ENCODE measurements around the gene APMAP. TPM values are rescaled to one million over a fixed set of nuclear protein-coding genes. Genes with fewer than 3 reads are reported as not detected.

APMAP gene
- total and polyA plus RNA-seq, 8 donors, result 20.8 to 47.8 (median 28.4) TPM

DNA sequence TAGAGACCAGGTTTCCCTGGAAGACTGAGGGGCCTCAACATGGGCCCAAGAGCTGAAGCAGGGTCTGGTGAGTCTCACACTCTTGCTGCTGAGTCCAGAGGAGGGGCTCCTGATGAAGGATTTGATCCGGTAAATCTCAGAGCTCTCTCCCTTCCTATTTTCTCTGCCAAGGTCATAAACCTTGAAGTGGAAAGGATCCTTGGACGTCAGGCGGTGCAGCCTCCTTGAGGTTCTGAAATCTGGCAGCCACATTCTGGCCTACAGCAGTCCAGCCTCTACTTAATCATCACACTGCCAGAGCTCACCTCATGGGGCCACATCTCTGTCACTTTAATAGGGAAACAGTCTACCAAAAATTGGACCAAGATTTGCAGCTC is 41.4 kb upstream of the APMAP start:
- 10 to 15% methylated on average over 3 of the region's 3 CpGs for WGBS, 2 donors
- FAIRE-seq (no peak), DNase-seq (peak in 2 of 6 donors; percentile 12 to 29), ATAC-seq (peak; percentile 3 to 26 (median 10))
- TF ChIP-seq, protein P1, sequence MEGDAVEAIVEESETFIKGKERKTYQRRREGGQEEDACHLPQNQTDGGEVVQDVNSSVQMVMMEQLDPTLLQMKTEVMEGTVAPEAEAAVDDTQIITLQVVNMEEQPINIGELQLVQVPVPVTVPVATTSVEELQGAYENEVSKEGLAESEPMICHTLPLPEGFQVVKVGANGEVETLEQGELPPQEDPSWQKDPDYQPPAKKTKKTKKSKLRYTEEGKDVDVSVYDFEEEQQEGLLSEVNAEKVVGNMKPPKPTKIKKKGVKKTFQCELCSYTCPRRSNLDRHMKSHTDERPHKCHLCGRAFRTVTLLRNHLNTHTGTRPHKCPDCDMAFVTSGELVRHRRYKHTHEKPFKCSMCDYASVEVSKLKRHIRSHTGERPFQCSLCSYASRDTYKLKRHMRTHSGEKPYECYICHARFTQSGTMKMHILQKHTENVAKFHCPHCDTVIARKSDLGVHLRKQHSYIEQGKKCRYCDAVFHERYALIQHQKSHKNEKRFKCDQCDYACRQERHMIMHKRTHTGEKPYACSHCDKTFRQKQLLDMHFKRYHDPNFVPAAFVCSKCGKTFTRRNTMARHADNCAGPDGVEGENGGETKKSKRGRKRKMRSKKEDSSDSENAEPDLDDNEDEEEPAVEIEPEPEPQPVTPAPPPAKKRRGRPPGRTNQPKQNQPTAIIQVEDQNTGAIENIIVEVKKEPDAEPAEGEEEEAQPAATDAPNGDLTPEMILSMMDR (IDR thresholded peaks at IDR 0.05), result no peak
- Histone ChIP-seq H3K9me3 (no peaks in the 10 kb centered on the region), H3K4me1 (peaks cover 53 to 60% (median 59%) of the 10 kb centered on the region in 3 donors), H3K27ac (peak overlapping the region; percentile 48 to 80 (median 74)), H3K27me3 (no peaks in the 10 kb centered on the region), H3K36me3 (peaks cover 0 to 15% (median 0%) of the 10 kb centered on the region in 3 donors), H3K4me3 (no peak overlapping the region)
- intact Hi-C loops (cut with DNase I), result no loop called here

DNA sequence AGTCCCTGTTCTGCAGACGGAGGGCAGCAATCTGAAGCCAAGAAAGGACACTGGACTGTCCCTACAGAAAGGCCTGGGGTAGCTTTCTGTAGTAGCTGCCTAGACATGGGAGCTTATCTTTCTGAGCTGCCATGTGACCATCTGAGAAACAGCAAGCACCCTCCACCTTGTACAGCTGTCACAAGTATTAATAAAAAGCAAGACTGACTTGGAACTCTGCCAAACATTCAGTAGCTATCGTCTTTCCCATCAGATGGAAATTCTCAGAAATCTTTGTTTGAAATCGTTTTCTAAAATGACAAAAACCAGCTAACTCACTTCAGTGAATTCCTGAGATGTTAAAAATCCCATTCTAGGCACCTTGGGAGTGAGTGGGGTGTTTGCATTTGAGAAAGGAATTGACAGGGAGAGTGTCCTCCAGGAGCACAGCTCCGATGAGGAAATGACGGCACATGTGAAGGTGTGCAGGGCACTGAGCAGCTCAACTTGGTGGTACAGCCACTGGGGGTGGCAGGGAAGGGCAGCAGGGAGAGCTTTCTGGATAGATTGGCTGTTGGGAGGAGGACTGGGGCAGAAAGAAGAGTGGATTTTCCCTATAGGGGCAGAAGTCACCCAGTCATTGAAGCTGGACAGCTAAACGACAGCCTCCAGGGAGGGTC is 40.8 kb upstream of the APMAP start:
- intact Hi-C loops (cut with DNase I), result no loop called here
- Histone ChIP-seq H3K4me1 (peaks cover 47 to 54% (median 54%) of the 10 kb centered on the region in 3 donors), H3K9me3 (no peaks in the 10 kb centered on the region), H3K27ac (peak overlapping the region; percentile 48 to 80 (median 74)), H3K36me3 (peaks cover 0 to 20% (median 0%) of the 10 kb centered on the region in 3 donors), H3K4me3 (no peak overlapping the region), H3K27me3 (no peaks in the 10 kb centered on the region)
- TF ChIP-seq, protein P1 (IDR thresholded peaks at IDR 0.05), result no peak
- ATAC-seq (peak; percentile 57 to 72 (median 64)), DNase-seq (peak in 1 of 6 donors; percentile 20), FAIRE-seq (no peak)
- WGBS, 2 donors, result 13 to 21% methylated on average over 6 of the region's 6 CpGs

DNA sequence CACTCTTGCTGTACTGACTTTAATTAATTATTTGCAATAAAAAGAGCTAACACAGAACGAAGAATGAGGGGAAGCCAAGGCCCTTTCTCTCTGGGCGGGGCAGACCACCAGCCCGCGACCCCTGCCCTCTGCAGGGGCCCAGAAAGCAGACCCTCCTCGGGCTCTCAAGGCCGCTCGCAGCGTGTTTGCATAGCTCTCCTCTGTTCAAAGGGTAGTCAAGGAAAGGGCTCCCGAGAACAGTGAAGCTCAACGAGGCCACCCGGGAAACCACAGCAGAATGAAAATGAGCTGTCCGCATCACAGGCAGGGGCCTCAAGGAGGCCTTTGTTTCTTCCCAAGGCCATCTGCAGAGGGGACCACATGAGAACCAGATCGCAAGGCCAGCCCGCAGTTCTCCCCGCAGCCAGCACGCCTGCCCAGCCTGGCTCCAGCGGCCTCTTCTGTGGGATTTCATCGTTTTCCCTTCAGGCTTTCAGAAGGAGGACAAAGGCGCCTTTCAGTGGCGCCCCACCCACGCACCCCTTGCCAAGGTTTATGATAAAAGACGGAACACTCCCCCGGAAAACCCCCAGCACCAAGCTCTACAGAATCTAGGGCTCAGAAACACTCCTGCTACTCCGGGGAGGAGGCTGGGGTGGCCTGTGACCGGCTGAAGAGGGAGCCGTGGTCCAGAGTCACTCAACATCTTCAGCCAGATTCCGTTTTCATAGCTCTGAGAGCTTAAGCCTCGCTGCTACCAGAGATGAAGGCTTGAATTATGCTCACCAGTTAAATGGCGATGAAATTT is 40.1 kb upstream of the APMAP start:
- intact Hi-C loops (cut with DNase I), result no loop called here
- no peaks in the 10 kb centered on the region for H3K27me3 ChIP-seq
- peaks cover 40 to 47% (median 47%) of the 10 kb centered on the region in 3 donors for H3K4me1 ChIP-seq
- 38 to 47% methylated on average over 29 of the region's 29 CpGs for WGBS, 2 donors
- H3K4me3 ChIP-seq, result no peak overlapping the region
- TF ChIP-seq, protein P1 (IDR thresholded peaks at IDR 0.05), result no peak
- peak in 5 of 6 donors; percentile 53 to 70 (median 66) for DNase-seq
- H3K27ac ChIP-seq, result peak overlapping the region; percentile 48 to 80 (median 74)
- peaks cover 0 to 23% (median 0%) of the 10 kb centered on the region in 3 donors for H3K36me3 ChIP-seq
- no peaks in the 10 kb centered on the region for H3K9me3 ChIP-seq
- no peak for FAIRE-seq
- ATAC-seq, result peak; percentile 65 to 80 (median 78)

DNA sequence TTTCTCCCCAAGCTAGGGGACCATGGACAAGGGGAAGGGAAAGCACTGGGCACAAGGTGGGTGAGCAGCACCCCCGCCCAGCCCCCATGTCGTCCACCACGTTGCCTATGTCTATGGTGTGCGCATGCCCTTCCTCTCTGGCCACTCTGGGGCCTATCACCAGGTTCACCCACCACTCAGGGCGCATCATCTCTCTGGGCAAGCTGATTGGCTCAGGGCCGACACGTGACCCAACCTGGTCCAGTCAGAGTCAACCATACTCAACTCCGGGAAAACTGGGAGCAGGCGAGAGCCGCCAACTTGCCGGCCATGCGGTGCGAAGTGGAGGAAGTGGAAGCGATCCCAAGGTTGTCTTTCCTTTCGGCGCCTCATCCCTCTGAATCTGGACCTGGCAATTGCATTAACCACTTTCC is 39.5 kb upstream of the APMAP start:
- Histone ChIP-seq H3K27ac (peak overlapping the region; percentile 48 to 80 (median 74)), H3K36me3 (peaks cover 0 to 23% (median 0%) of the 10 kb centered on the region in 3 donors), H3K4me3 (no peak overlapping the region), H3K4me1 (peaks cover 40 to 41% (median 41%) of the 10 kb centered on the region in 3 donors), H3K27me3 (no peaks in the 10 kb centered on the region), H3K9me3 (no peaks in the 10 kb centered on the region)
- intact Hi-C loops (cut with DNase I), result no loop called here
- DNase-seq, result peak in 2 of 6 donors; percentile 18 to 45
- peak in 1 of 4 donors; percentile 7 for ATAC-seq
- FAIRE-seq, result no peak
- WGBS, 2 donors, result 79 to 85% methylated on average over 16 of the region's 16 CpGs
- TF ChIP-seq, protein P1 (IDR thresholded peaks at IDR 0.05), result no peak

All from pancreas (tissue), 10 donors.